Kidney epithelial cell (primary cell): ENCODE measurements around the gene TRIO. TPM values are rescaled to one million over a fixed set of nuclear protein-coding genes. Genes with fewer than 3 reads are reported as not detected.

Experiments used
- DNase-seq: peaks from one replicate; pipeline ENCODE4 v3.0.0-alpha.2; 2010; ENCODE audit warnings: low read depth
- H3K27me3 ChIP-seq: 2 replicates; pipeline ENCODE4 v1.6.0; 2011; ENCODE audit warnings: low read length; ENCODE audit not compliant: control insufficient read depth, insufficient read depth
- H3K36me3 ChIP-seq: 2 replicates; pipeline ENCODE4 v1.5.1; 2011; ENCODE audit warnings: low read length; ENCODE audit not compliant: control insufficient read depth, insufficient read depth
- H3K4me3 ChIP-seq: 2 replicates; pipeline ENCODE4 v1.5.1; 2011; ENCODE audit warnings: low read depth, mild to moderate bottlenecking, control low read depth, low read length
- CTCF ChIP-seq: IDR thresholded peaks from 2 replicates; pipeline ENCODE4 v1.5.1; 2011; ENCODE audit warnings: mild to moderate bottlenecking, moderate library complexity, low read length, control low read depth, inconsistent platforms; ENCODE audit not compliant: insufficient read depth, poor library complexity, severe bottlenecking
- total RNA-seq: library from RNA; depleted of rRNA; stranded (reverse); fragments of >200 nt; gene quantifications from 2 replicates; pipeline ENCODE4 v1.2.3, GENCODE V29; 2015

The TRIO gene
- total RNA-seq, 1 donor from 2014 or later, result 174 TPM

GRCh38 chr5:14357851-14358250 lies 214.7 kb downstream of the TRIO start:
- TF ChIP-seq CTCF, result no peak
- no peak for DNase-seq
- H3K36me3 ChIP-seq, result no peaks in the 10 kb centered on the region
- H3K4me3 ChIP-seq, result no peak overlapping the region
- H3K27me3 ChIP-seq, result no peaks in the 10 kb centered on the region

- Histone ChIP-seq H3K27me3 (no peaks in the 10 kb centered on the region), H3K36me3 (no peaks in the 10 kb centered on the region), H3K4me3 (no peak overlapping the region)
- DNase-seq, result no peak
- TF ChIP-seq CTCF, result no peak
Observed at GRCh38 chr5:14358536-14358935, 215.4 kb downstream of the TRIO start.

- no peak for TF ChIP-seq CTCF
- Histone ChIP-seq H3K36me3 (no peaks in the 10 kb centered on the region), H3K27me3 (no peaks in the 10 kb centered on the region), H3K4me3 (no peak overlapping the region)
- DNase-seq, result no peak
Observed at GRCh38 chr5:14359069-14360043, 216.2 kb downstream of the TRIO start.

GRCh38 chr5:14362491-14362890 lies 219.3 kb downstream of the TRIO start:
- Histone ChIP-seq H3K4me3 (no peak overlapping the region), H3K27me3 (no peaks in the 10 kb centered on the region), H3K36me3 (peaks cover 2% of the 10 kb centered on the region)
- no peak for DNase-seq
- no peak for TF ChIP-seq CTCF

- H3K36me3 ChIP-seq, result peaks cover 5% of the 10 kb centered on the region
- H3K4me3 ChIP-seq, result no peak overlapping the region
- no peak for TF ChIP-seq CTCF
- DNase-seq, result no peak
- no peaks in the 10 kb centered on the region for H3K27me3 ChIP-seq
Observed at GRCh38 chr5:14364096-14364495, 221.0 kb downstream of the TRIO start.
